Heart left ventricle (tissue), 13 donors: ENCODE results near the gene CBLC.

ENCODE experiments used
- POLR2A ChIP-seq, 2 donors: fragments of 450-650 bp; IDR thresholded peaks; one replicate each; pipeline ENCODE4 v1.6.1; 2017; ENCODE audit warnings: antibody characterized with exemption in 2 of 2, mild to moderate bottlenecking in 2 of 2, moderate library complexity in 2 of 2
- TF ChIP-seq, protein P1 (sequence below), 12 donors: fragments of 200-600 bp; sonication (generic) in 4 of 12; IDR thresholded peaks; one replicate each; pipeline versions ENCODE4 v1.5.0 to v1.8.0; 2018 to 2022; ENCODE audit warnings: antibody characterized with exemption in 12 of 12, mild to moderate bottlenecking in 5 of 12
- donor health status: ischemic (EF 13 %, LVEDD 7.1; RV severe dilation, severe dysfunction).
- donor health status: DM: no; HTN: yes; CAD: no.
- donor health status: DM: no; HTN: no; CAD: no.
- donor health status: ischemic (EF 25% LVEDD 6.9; RV normal size, moderate dysfunction).
- donor health status: ischemic (EF 25% LVEDD 5.7; RV mildly dilated, moderate dysfunction).
- donor health status: ischemic (EF 35%, LVEDD 5.7; RV mildly dilated, moderate dysfunction).
- donor health status: nonischemic (EF 11% LVEDD 7.7; RV severe dilation, severe dysfunction).
- donor health status: DM: yes; HTN: yes; CAD: no.
- donor health status: PGD.
- donor health status: ischemic (EF 29% LVEDD 5.4; RV normal size, mild dysfunction).
- donor health status: nonischemic (EF 23%, LVEDD 6.1; RV moderate dilation, normal function).

DNA sequence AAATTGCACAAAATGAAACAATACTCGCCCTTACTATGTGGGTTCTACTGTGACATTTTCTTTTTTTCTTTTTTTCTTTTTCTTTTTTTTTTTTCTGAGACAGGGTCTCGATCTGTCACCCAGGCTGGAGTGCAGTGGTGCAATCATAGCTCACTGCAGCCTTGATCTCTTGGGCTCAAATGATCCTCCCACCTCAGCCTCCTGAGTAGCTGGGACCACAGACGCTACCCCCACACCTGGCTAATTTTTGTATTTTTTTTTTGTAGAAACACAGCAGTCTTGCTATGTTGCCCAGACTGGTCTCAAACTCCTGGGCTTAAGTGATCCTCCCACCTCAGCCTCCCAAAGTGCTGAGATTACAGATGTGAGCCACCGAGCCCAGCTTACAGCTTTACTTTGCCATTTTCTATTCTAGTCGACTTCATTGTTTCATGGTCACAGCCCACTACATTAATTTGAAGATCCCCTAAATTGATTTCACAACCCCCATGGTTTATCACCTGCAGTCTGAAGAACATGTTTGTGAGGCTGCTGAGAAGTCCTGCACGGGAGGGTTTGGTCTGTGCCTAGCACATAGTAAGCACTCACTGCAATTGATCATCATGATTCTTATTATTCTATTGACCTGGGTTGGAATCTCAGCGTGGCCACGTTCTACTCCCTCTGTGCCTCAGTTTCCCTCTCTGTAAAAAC is 25.4 kb upstream of the CBLC start:
- TF ChIP-seq, protein P1, sequence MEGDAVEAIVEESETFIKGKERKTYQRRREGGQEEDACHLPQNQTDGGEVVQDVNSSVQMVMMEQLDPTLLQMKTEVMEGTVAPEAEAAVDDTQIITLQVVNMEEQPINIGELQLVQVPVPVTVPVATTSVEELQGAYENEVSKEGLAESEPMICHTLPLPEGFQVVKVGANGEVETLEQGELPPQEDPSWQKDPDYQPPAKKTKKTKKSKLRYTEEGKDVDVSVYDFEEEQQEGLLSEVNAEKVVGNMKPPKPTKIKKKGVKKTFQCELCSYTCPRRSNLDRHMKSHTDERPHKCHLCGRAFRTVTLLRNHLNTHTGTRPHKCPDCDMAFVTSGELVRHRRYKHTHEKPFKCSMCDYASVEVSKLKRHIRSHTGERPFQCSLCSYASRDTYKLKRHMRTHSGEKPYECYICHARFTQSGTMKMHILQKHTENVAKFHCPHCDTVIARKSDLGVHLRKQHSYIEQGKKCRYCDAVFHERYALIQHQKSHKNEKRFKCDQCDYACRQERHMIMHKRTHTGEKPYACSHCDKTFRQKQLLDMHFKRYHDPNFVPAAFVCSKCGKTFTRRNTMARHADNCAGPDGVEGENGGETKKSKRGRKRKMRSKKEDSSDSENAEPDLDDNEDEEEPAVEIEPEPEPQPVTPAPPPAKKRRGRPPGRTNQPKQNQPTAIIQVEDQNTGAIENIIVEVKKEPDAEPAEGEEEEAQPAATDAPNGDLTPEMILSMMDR (IDR thresholded peaks at IDR 0.05) = no peak
- no peak for TF ChIP-seq POLR2A (IDR thresholded peaks at IDR 0.05)
